ENCODE data around the gene STX1B.
"Not testable (repeated sequence)": the region's sequence is repeated elsewhere in the genome, so short reads cannot be mapped to it uniquely, and the experiment has no call there.

Gene STX1B

GRCh38 chr16:31011815-31012214 is 1.4 kb upstream of the STX1B start:
- not testable (repeated sequence) for DNase-seq

DNA sequence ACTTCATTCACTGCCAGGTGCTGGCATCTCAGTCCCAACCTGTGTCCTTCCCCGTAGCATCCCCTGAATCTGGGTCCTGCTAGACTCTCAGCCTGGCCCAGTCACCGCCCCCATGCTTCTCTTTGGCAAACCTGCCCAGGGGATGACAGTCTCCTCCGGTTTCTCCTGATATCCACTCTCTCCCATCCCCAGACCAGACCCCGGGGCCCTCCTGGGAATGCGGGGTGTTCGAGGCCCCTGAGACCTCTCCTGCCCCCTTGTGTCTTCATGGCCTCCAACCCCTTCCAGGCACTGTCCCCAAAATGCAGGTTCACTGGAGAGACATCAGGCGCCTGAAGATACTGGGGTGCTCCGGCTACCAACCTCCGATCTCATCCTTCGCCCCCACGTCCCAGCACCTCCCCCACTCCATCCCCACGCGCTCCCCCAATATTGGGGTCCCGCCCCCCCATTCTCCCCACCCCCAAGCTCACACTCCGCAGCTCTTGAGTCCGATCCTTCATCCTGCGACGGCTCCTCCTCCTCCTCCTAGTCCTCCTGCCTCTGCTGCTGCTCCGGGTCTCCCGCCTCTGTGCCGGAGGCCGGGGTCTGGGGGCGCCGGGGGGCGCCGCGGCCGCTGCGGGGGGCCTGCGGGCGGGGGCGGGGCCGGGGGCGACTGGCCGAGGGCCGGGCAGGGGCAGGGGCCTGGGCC is 399 bp downstream of the STX1B start:
- DNase-seq, result no peak

DNA sequence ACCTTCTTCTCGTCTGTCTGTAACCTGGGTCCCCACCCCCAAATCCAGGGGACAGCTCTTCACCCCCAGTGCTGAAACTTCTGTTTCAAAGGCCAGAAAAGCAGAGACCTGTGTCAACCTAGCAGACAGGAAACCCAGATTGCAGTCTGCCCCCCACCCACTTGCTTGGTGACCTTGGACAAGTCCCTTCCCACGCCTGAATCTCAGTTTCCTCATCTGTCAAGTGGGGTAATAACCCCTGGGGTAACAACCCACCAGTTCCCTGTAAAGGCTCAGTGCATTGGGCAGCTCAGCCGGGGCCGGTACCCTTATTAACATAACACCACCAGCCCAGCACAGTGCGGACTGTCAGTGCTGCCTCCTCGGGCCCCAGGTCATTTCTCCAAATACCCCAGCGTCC is 1.3 kb downstream of the STX1B start:
- no peak for DNase-seq

DNA sequence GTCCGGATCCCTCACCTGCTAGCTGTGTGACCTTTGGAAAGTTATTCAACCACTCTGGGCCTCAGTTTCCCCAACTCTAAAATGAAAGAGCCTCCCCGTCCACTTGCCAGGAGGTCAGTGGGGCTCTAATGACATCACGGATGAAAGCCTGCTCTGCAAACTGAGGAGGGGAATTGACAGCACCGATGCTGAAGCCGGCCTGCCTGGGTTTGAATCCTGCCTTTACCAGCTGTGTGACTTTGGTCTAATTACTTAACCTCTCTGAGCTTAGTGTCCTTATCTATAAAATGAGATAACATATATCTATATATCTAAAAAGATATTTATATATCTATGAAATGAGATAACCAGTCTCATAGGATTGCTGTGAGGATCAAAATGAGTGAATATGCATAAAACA is 1.9 kb downstream of the STX1B start:
- DNase-seq, result no peak

- no peak for DNase-seq
Observed at GRCh38 chr16:31008149-31008548, 2.3 kb downstream of the STX1B start.

- no peak for DNase-seq
Observed at GRCh38 chr16:31007684-31008083, 2.8 kb downstream of the STX1B start.

DNA sequence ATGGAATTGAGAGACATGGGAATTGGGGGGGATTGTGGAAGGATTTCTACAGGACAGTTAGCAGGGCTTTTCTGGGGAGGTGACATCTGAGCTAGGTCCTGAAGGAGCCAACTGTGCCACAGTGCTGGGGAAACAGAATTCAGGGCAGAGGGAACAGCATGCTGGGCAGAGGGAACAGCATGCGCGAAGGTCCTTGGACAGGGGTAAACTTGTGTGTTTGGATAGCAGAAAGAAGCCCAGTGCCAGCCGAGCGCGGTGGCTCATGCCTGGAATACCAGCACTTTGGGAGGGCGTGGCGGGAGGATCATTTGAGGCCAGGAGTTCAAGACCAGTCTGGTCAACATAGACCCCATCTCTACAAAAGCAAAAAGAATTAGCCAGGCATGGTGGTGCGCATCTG is 3.8 kb downstream of the STX1B start:
- DNase-seq, result no peak

DNA sequence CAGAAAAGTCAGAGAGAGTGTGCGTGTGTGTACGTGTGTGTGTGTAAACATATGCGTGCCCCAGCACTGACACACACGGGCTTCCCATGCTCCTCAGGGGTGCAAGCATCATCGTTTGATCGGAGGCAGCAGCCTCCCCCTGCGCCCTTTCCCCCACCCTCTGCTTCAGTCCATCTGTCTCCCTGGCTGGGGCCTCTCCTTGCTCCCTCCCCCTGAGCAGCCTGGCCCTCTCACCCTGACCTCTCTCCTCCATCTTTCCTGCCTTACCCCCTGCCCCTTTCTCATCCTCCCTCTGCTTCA is 4.4 kb downstream of the STX1B start:
- DNase-seq, result no peak

DNA sequence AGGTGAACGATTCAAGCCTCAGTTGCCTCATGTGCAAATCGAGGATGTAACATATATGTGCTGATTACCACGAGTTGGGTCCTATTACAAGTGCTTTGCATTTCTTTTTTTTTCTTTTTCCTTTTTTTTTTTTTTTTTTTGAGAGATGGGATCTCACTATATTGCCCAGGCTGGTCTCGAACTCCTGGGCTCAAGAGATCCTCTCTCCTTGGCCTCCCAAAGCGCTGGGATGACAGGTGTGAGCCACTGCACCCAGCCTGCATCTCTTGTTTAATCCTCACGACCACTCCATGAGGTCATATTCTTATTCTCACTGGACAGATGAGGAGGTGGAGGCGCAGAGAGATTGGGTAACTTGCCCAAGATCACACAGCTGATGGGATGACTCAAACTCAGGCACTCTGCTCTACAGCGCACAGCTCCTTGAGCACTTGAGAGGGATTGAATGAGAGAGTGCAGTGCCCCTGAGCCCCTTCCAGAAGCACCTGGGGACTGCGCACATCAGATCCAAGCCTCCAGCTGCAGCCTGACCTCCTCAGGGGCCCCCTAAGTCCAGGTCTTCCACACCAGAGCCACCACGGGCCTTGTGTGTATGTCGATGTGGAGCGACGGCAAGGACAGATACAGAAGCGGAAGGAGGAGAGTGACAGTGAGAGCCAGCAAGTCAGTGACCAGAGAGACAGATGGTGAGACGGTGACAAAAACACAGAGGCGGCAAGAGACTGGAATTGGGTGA is 4.9 kb downstream of the STX1B start:
- no peak for DNase-seq

GRCh38 chr16:31004658-31005057 is 5.8 kb downstream of the STX1B start:
- no peak for DNase-seq

DNA sequence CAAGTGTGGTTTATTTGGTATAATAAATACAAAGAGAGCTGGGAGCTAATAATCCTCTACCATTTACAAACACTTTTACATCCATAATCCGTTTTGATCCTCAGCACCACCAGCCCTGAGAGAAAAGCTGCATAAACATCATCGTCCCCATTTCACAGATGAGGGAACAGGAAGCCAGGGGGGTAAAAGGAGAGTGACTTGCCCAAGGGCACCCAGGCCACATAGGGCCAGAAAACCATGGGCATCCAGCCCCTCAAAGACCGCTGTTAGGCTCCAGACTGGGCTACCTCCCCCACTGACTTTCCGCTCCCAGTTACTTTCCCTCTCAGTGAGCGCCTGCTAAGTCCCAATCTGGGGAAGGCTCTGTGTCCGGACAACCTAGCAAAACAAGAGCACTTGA is 6.7 kb downstream of the STX1B start:
- DNase-seq, result no peak

DNA sequence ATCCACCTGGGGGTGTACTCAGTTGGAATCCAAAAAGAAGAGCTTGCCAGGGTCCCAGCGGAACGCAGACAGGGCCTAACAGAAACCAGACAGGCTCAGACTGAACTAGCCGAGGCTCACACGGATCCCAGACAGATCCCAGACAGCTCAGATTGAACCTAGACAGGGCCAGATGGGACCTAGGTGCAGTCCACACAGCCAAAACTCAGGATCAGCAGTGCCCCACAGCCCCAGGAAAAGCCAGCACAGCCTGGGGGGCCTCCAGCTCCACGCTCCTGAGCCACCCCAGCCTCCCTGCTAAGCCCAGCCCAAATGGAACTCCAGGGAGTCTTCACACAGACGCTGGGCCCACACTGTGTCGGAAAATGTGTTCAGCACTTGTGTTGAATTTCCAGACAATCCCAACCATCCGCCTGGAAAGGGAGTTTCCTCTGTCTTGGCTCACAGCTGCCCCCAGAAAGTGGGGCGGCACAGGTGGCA is 7.5 kb downstream of the STX1B start:
- DNase-seq, result no peak

DNA sequence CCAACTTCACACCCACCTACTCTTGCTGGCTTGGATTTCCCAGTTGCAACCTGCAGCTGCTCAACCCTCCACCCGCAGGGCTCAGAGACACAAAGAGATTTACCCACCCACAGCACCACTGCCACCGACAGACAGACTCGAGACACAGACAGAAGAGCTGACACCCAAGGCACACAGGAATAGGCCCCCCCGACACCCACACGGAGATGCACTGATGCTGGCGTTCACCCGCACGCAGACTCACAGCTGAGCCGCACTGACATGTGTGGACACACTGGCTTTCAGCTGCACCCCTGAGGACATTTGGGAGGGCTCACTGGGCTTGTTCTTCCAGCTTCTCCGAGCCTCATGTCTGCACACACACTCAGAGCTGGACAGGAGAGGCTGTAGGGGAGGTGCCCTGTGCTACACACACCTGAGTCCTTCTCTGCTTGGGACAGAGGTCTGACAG is 8.2 kb downstream of the STX1B start:
- DNase-seq, result no peak

GRCh38 chr16:31001507-31002249 is 8.8 kb downstream of the STX1B start:
- DNase-seq, result no peak

- no peak for DNase-seq
Observed at GRCh38 chr16:31000671-31001382, 9.6 kb downstream of the STX1B start.

- no peak for DNase-seq
Observed at GRCh38 chr16:30998852-30999761, 11.3 kb downstream of the STX1B start.

GRCh38 chr16:30997725-30998711 is 12.4 kb downstream of the STX1B start:
- DNase-seq, result no peak

GRCh38 chr16:30996985-30997724 is 13.3 kb downstream of the STX1B start:
- peak; percentile 22 to 32 for DNase-seq

- DNase-seq, result no peak
Observed at GRCh38 chr16:30996324-30996984, 14.0 kb downstream of the STX1B start.

DNA sequence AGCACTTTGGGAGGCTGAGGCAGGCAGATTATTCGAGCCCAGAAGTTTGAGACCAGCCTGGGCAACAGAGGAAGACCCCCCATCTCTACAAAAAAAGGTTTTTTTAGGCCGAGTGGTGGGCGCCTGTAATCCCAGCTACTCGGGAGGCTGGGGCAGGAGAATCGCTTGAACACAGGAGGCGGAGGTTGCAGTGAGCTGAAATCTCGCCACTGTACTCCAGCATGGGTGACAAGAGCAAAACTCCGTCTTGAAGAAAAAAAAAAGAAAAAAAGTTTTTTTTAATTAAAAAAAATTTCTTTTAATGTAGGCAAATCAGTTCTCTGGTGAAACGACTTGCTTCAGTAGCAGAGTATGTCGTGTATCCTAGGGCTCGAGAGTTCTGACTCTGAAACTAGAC is 14.5 kb downstream of the STX1B start:
- no peak for DNase-seq

All from SHP77 (cell line).